ENCODE results near the gene TRIP13.

Gene TRIP13

DNA sequence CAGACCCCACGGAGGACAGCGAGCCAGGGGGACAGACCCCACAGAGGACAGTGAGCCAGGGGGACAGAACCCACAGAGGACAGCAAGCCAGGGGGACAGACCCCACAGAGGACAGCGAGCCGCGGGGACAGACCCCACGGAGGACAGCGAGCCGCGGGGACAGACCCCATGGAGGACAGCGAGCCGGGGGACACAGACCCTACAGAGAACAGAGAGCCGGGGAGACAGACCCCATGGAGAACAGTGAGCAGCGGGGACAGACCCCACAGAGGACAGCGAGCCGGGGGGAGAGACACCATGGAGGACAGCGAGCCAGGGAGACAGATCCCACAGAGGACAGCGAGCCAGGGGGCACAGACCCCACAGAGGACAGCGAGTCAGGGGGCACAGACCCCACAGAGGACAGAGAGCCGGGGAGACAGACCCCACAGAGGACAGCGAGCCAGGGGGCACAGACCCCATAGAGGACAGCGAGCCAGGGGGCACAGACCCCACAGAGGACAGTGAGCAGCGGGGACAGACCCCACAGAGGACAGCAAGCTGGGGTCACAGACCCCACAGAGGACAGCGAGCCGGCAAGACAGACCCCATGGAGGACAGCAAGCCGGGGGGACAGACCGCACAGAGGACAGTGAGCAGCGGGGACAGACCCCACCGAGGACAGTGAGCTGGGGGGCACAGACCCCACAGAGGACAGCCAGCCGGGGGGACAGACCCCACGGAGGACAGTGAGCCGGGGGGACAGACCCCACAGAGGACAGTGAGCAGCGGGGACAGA, 37.5 kb upstream of the TRIP13 start:
- no peak for DNase-seq

GRCh38 chr5:855771-856530, 36.7 kb upstream of the TRIP13 start:
- DNase-seq: no peak

GRCh38 chr5:856531-857425, 35.9 kb upstream of the TRIP13 start:
- peak; percentile 12 for DNase-seq

- no peak for DNase-seq
Measured at GRCh38 chr5:858726-859125, 34.0 kb upstream of the TRIP13 start.

GRCh38 chr5:859391-859790, 33.3 kb upstream of the TRIP13 start:
- no peak for DNase-seq

DNA sequence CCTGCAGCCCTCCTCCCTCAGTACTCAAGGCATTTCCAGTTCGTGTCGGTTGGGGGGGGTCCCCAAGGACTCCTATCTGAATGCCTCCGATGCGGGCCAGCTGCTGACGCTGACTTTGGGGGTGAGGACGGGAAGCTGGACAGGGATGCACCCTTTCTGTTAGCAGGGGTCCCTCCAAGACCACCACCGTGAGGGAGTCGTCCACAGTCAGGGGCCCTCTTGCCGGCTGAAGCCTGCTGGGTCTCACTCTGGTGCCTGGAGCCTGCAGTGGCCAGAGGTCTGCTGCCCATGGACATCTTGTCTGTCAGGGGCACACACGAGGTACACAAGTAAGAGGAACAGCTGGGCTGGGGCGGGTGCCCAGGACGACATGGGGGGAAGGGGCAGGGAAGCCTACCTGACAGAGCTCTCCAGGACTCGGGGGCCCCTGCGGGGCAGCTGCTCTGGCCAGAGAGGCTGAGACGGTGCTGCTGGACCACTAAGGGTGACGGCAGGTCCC, 32.8 kb upstream of the TRIP13 start:
- DNase-seq: no peak

DNA sequence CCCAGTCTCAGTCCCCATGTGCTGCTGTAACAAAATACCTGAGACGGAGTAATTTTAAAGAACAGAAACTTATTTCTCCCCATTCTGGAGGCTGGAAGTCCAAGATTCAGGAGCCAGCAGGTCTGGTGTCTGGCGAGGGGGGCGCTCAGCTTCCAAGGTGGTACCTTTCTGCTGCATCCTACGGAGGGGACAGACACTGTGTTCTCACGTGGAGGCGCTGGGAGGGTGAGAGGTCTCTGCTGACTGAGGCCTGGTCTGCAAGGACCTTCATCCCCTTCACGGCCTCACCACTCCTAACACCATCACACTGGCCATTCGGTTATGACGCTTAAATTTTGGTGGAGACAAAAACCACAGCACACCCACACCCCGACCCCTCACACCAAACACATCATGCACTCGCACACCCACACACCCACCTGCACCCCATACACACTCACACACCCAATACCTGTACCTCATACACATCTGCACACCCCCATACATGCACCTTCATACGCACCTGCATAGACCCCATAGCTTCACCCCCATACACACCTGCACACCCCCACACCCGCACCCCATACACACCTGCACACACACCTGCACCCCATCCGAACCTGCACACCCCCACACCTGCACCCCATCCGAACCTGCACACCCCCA, 32.1 kb upstream of the TRIP13 start:
- DNase-seq: no peak

DNA sequence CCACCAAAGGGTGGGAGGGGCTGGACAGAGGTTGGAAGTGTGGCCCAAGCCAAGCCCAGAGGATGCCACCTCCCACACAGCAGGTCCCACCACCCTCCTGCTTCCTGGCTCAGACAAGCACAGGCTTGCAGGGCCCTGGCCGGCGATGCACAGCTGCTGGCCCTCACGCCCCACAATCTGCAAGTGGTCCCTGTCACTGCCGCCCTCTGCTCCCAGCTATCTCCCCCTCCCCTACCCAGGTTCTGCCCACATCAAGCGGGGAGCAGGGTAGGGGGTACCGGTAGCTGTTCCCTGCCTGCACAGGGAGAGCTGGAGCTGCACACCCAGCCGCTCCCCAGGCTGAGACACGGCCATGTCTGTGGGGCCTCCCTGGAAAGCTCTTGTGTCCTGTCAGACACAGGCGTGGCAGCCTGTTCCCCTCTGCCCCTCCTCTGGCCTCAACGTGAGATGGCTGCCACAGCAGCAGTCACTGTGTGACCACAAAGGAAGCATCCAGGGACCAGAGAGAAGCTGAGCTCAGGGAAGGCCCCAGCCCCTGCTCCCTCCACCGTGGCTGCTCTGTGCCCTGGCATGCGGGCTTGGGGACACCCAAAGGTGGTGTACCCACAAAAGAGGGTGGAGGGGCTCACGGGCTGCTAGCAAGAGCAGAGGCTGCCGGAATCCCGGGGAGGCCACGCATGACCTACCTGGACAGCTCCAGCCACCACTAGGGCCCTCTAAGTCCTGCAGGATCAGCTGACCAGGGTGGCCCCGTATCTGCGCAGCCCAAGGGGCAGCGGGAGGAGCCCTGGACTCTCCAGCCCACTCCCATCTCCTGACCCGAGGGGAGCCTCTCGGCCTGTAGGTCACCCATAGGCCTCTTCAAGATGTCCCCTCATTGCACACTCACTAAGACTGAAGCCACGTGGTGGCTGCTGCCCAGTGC, 31.0 kb upstream of the TRIP13 start:
- no peak for DNase-seq

GRCh38 chr5:862367-863243, 30.1 kb upstream of the TRIP13 start:
- DNase-seq: no peak

DNA sequence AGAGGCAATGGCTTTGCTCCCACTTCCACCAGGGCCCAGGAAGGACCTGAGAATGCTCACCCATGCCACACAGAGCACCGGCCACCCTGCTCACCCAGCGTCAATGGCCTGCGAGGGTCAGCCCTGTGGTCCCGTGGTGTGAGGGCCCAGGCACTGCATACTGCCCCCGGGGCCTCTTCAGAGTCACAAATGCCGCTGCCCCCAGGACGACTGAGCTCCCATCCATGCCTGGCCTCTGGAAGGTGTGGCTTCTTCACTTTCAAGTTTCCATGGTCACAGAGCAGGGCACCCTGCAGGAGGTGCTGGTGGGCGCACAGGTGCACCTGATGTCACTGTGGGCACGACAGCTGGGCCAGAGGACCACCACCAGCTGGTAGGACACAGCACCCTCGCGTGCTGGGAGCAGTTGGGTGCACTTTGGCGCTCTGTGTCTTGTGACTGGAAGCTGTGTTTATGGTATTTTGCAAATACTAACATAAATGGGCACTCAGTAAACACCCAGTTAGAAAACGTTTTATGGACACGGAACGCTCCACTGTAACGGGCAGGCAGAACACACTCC, 29.4 kb upstream of the TRIP13 start:
- no peak for DNase-seq

DNA sequence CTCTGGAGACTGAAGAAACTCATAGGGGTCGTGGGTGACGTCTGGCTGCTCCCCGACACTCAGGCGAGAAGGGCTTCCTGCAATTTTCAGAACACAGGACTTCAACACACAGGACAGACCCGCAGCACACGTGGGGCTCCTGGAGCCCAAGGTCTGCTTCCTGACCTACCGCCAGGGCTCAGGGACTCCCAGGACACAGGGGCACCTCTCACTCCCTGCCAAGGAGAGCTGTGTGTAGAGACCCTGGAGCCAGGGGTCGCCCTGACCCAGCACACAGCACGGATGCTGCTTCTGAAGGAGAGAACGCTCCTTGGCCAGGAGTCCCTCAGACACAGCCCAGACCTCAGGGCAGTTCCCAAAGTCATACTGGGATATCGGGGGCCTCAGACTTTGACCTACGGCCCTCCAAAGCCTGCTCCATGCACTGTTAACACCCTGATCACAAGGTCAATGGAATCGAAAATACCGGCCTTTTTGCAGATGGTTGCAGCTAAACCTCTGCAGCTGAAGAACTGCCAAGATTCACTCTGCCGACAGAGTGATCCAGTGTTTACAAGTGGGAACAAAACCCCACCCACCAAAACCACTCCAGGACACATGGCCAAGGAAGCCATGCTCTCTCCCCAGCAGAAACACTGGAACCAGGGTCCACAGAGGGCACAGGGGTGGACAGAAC, 28.1 kb upstream of the TRIP13 start:
- no peak for DNase-seq

- no peak for DNase-seq
Measured at GRCh38 chr5:865168-865521, 27.5 kb upstream of the TRIP13 start.

- DNase-seq: no peak
Measured at GRCh38 chr5:865771-866170, 26.9 kb upstream of the TRIP13 start.

DNA sequence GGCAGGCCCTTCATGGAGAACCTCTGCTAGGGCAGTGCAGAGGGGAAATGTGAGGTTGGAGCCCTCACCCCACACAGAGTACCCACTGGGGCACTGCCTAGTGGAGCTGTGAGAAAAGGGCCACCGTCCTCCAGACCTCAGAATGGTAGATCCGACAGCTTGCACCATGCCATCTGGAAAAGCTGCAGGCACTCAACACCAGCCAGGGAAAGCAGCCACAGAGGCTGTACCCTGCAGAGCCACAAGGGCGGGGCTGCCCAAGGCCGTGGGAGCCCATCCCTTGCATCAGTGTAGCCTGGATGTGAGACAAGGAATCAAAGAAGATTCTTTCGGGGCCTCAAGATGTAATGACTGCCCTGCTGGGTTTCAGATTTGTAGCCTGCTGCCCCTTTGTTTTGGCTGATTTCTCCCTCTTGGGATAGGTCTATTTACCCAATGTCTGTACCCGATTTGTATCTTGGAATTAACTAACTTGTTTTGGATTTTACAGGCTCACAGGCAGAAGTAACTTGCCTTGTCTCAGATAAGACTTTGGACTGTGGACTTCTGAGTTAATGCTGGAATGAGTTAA, 25.3 kb upstream of the TRIP13 start:
- DNase-seq: no peak

- no peak for DNase-seq
Measured at GRCh38 chr5:868428-869135, 24.1 kb upstream of the TRIP13 start.

DNA sequence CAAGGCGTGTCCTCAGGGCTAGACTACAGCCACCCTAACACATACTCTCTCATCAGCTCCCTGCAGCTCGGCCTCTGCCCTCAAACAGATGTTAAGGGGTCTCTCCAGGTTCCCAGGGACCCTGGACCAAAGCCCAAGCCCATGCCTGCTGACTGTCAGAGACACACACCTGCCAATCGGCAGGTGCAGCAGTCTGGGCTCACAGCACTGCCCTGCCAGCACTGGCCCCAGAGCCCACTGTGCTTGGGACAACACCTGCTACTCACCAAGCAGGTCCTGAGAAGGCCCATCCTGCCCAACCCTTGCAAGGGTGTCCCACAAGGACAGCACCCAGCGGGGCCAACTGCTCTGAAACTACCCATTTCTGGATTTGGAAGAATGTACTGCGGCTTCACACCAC, 21.7 kb upstream of the TRIP13 start:
- DNase-seq: no peak

- DNase-seq: no peak
Measured at GRCh38 chr5:871596-872298, 20.9 kb upstream of the TRIP13 start.

- no peak for DNase-seq
Measured at GRCh38 chr5:872301-872700, 20.4 kb upstream of the TRIP13 start.
